ENCODE data around the gene CIAO2B. TPM values are rescaled to one million over a fixed set of nuclear protein-coding genes. Genes with fewer than 3 reads are reported as not detected.

The CIAO2B gene
- total RNA-seq, 2 experiments from 2014 or later = 195 to 204 TPM

DNA sequence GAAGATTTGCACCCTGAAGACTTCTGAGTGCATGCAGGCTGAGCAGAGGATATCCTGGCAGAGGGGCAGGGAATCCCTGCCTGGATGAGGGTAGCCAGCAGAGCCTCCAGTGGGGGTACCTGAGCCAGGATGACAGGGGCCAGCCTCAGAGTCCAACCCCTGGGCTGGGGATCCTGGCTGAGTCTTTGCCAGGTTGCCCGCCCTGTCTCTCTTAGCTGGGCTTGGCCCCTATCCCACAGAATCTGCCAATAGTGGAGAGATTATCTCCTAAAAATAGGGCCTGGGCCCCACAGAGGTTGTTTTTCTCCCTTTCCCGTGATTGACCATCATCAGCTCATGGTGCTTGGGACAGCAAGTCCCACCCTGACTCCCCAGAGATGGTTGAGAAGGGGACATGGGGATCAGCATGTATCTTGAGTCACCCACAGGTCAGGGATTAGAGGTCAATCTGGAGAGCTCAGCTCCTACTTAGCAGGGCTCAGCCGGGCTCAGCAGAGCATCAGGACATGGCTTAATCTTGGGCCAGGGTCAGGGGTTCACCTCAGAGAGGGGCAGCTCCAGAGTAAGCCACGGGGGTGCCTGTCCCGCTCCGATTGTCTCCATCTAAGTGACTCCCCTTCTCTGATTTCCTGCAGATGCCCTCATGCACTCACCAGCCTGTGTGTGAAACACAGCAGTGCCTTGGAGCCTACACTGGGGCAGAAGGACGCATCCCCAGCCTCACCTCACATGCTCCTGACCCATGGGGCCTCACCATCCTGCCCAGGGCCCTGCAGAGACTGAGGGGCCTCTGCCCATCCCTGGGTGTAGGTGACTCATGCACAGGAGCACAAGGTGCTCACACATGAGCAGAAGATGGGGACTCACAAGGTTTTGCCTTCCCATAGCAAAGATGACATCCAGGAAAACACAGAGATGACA lies 27.0 kb downstream of the CIAO2B start:
- H3K27me3 Mint-ChIP-seq = no peaks in the 10 kb centered on the region
- POLR2A ChIA-PET = no interaction called here
- CTCF ChIA-PET = interaction anchor here (1.0 kb wide), 2 partner anchors 16 to 493 kb away, joined by 3 read pairs; no protein-coding TSS in a partner anchor
- no peak overlapping the region for H3K4me3 Mint-ChIP-seq
- H3K36me3 Mint-ChIP-seq = no peaks in the 10 kb centered on the region
- no peaks in the 10 kb centered on the region for H3K9me3 Mint-ChIP-seq
- DNase-seq = no peak
- peaks cover 6% of the 10 kb centered on the region for H3K4me1 Mint-ChIP-seq (ENCODE audit: low read depth)
- H3K27ac Mint-ChIP-seq = no peak overlapping the region
- intact Hi-C loops (cut with micrococcal nuclease) = no loop called here

DNA sequence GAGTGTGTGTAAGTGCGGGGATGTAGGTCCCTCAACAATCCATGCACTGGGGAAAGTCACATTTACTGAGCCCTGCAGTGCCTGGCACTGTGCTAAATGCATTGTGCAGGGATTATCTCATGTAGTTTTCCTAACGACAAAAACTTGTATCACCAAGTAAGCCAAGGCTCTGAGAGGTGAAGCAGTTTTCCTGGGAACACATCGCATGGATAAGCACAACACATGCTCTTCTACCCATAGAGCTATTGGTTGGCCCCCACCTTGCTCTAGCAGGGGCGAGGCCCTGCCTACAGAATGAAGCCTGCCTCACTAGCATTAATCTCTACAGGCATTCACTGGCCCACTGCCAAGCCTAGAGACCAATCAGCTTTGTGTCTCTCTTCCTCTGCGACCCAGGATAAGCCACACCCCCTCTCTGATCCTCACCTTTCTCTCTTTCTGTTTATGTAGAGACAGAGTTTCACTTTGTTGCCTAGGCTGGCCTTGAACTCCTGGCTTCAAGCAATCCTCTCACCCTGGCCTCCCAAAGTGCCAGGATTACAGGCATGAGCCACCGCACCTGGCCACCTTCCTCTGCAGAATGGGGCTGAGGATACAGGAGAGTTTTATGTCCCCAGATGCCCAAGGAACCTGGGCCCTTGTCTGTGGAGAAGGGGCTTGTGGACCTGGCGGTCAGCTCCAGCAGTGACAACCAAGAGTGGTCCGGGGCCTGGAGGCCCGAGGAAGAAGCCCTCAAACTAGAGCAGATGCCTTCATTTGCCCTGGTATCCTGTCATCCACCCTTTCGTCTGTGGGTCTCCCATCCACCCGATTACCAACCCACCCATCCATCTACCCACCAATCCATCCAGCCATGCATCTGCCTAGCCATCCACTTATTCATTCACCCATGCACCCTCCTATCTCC lies 28.3 kb downstream of the CIAO2B start:
- peaks cover 6% of the 10 kb centered on the region for H3K4me1 Mint-ChIP-seq (ENCODE audit: low read depth)
- peak; percentile 66 for DNase-seq
- intact Hi-C loops (cut with micrococcal nuclease) = no loop called here
- H3K9me3 Mint-ChIP-seq = no peaks in the 10 kb centered on the region
- POLR2A ChIA-PET = no interaction called here
- H3K36me3 Mint-ChIP-seq = no peaks in the 10 kb centered on the region
- H3K27ac Mint-ChIP-seq = no peak overlapping the region
- H3K4me3 Mint-ChIP-seq = no peak overlapping the region
- no peaks in the 10 kb centered on the region for H3K27me3 Mint-ChIP-seq
- CTCF ChIA-PET = interaction anchor here (0.6 to 3.1 kb wide), 3 partner anchors 10 to 79 kb away, joined by 3 to 14 read pairs (median 3); no protein-coding TSS in a partner anchor

DNA sequence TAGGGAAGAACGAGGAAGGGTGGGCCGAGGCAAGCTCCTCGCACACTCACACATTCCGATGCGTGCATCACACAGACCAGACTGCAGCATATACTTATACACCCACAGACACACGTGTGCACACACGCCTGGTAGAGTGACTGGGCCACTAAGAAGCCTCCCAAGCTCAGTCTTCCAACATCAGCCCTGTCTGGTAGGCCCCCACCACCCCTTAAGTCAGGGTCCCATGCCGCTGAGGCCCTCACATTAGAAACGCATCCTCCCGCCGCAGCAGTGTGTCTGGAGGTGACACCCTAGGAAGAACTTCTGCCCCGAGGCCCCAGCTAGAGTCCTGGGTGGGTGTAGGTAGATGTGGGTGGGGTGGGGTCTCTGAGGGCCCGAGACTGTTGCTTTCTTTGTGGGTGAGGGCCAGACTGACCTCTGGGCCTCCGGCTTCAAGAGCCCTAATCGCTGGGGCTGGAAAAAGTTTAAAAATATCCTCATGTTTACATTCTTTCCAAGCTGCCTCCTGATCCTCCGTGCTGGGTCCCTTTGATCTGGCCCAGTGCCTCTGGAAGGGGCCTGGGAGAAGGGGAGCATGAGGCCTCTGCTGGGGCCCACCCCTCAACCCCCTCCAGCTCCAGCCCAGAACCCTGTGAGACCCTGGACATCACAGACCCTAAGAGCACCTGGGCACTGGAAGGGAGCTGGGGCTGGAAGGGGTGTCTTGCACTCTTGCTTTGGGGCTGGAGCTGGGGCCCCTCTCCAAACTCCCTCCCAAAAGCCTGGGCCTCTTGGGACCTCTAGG lies 29.2 kb downstream of the CIAO2B start:
- Mint-ChIP-seq H3K9me3 (no peaks in the 10 kb centered on the region), H3K27me3 (no peaks in the 10 kb centered on the region), H3K36me3 (no peaks in the 10 kb centered on the region), H3K27ac (no peak overlapping the region), H3K4me3 (no peak overlapping the region), H3K4me1 (ENCODE audit: low read depth) (peaks cover 6% of the 10 kb centered on the region)
- ChIA-PET CTCF (interaction anchor here (0.6 to 3.1 kb wide), 3 partner anchors 9 to 78 kb away, joined by 3 to 14 read pairs (median 3); no protein-coding TSS in a partner anchor), POLR2A (no interaction called here)
- no peak for DNase-seq
- intact Hi-C loops (cut with micrococcal nuclease) = no loop called here

DNA sequence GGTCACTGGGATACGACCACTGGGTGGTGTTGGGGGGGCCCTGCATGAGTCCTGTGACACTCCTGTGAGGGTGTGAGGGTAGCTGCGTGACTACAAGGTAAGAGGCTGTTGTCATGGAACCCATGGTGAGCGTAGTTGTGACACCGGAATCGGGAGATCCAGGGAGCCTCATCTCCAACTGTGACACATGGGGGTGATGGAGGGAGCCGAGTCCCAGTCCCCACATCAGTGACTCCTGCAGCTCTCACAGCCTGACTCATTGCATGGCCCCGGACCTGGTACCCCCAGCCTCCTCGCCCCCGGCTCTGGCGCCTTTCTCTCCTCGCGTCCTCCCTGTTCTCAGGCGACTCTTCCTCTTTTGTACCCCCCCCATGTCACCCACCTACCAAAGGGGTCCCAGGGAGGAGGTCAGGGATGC lies 29.8 kb downstream of the CIAO2B start:
- H3K4me3 Mint-ChIP-seq = no peak overlapping the region

DNA sequence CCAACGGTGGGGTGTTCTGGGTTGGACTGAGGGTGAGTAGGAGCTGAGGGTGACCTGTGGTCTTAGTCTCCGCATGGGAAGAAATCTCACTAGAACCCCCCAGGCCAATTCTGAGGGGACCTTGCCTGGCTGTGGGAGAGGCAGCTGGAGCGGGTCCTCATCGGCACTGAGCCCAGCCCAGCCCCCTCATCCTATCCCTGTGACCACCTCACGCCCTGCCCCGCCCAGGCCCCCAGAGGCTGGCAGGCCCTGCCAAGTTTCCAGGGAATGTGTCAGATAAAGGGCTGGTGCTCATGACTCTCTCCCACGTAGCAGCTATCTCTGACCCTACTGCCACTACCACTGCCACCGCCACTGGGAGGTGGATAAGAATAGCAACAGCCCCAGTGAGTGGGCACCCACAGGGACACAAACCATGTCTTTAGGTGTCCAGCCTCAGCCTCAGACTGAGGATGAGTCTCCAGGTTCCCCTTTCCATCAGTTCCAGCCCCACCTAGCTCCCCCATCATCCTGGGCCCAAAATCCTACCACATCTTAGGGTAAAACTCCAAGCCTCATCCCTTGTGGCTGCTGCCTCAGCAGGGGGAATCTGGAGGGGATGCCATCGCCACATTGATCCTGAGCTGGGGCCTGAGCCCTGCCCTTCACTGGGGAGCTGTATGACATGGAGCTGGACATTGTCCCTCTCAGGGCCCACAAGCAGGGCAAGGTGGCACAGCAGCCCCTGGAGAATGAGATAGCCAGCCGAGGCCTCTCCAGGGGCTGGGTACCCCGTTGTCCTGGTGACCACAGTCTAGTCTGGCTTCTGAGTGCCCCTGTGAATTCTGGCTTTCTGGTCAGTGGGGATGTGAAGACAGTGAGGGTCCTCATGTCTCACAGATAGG lies 30.4 kb downstream of the CIAO2B start:
- Mint-ChIP-seq H3K4me1 (ENCODE audit: low read depth) (peaks cover 6% of the 10 kb centered on the region), H3K27me3 (no peaks in the 10 kb centered on the region), H3K9me3 (no peaks in the 10 kb centered on the region), H3K27ac (no peak overlapping the region), H3K4me3 (no peak overlapping the region), H3K36me3 (no peaks in the 10 kb centered on the region)
- DNase-seq = no peak
- ChIA-PET CTCF (interaction anchor here (1.0 to 3.1 kb wide), 2 partner anchors 8 kb away, joined by 3 to 14 read pairs; no protein-coding TSS in a partner anchor), POLR2A (interaction anchor here (0.6 kb wide), 1 partner anchor 12 kb away, joined by 3 read pairs; no protein-coding TSS in a partner anchor)
- intact Hi-C loops (cut with micrococcal nuclease) = no loop called here

More for the DNA sequence above, 29.8 kb downstream of the CIAO2B start:
- DNase-seq = no peak
- no peak overlapping the region for H3K27ac Mint-ChIP-seq
- H3K27me3 Mint-ChIP-seq = no peaks in the 10 kb centered on the region
- ChIA-PET POLR2A (no interaction called here), CTCF (interaction anchor here (1.2 to 3.1 kb wide), 2 partner anchors 8 to 24 kb away, joined by 3 to 14 read pairs; no protein-coding TSS in a partner anchor)
- intact Hi-C loops (cut with micrococcal nuclease) = no loop called here
- H3K9me3 Mint-ChIP-seq = no peaks in the 10 kb centered on the region
- H3K4me1 Mint-ChIP-seq (ENCODE audit: low read depth) = peaks cover 6% of the 10 kb centered on the region
- H3K36me3 Mint-ChIP-seq = no peaks in the 10 kb centered on the region

DNA sequence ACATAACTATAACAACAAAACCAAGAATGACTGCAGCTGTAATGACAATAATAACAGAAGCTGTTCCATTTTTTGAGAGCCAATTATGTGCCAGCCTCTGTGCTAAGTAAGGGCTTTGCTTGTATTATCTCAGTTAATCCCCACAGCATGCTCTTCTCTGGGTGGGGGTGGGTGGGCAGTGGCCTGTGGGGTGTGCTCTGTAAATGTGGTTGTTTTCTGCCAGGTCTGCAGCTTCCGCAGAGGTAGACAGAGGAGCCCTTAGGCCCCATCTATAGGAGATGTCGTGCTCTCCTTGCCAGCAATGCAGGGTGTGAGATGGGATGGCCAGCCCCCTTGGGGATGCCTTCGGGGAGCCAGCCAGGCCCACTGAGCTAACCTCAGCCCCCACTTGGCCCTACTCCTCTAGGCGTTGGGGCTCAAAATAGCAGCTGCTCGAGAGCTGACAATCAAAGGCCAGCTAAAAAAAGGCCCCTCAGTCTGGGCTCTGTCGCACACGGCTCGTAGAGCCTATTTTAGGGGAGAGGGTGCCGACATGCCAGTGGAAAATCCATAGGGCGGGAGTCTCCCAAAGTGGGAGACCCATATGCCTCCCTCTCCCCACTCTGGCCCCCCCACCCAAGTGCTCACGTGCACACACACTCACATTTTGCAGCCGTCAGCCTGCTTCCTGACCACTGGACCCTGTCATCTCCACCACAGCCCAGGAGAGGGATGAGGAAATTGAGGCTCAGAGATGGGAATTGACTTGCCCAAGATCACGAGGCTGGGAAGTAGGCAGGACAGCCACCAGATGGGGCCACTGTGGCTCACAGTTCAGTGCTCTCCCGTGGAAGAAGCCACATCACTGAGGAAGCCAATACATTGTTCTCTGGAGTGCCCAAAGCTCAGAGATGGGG lies 31.3 kb downstream of the CIAO2B start:
- Mint-ChIP-seq H3K9me3 (no peaks in the 10 kb centered on the region), H3K4me3 (no peak overlapping the region), H3K4me1 (ENCODE audit: low read depth) (peaks cover 6% of the 10 kb centered on the region), H3K36me3 (no peaks in the 10 kb centered on the region), H3K27ac (no peak overlapping the region), H3K27me3 (no peaks in the 10 kb centered on the region)
- POLR2A ChIA-PET = interaction anchor here (0.6 kb wide), 1 partner anchor 11 kb away, joined by 3 read pairs; no protein-coding TSS in a partner anchor
- no peak for DNase-seq
- CTCF ChIA-PET = interaction anchor here (0.9 to 3.1 kb wide), 4 partner anchors 7 to 57 kb away, joined by 3 to 14 read pairs (median 3); no protein-coding TSS in a partner anchor
- intact Hi-C loops (cut with micrococcal nuclease) = no loop called here

DNA sequence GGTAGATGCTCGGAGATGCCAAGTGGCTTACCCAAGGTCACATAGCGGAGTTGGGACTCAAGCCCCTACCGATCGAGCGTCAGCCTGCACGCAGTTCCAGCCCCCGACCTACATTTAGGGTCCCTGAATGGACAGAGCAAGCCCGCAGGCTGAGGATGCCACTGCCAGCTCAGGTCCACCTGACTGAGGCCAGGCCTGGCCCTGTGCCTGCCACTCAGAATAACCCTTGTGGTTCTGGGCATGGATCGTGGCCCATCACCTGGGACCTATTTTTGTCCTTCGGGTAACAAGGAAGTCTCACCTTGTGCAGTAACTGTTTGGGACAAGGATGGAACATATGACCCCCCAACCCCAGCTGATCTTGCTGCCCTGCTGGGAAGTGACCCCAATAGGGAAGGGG lies 32.6 kb downstream of the CIAO2B start:
- ChIA-PET CTCF (interaction anchor here (1.1 kb wide), 1 partner anchor 254 kb away, joined by 3 read pairs; no protein-coding TSS in a partner anchor), POLR2A (no interaction called here)
- Mint-ChIP-seq H3K9me3 (no peaks in the 10 kb centered on the region), H3K27ac (no peak overlapping the region), H3K27me3 (no peaks in the 10 kb centered on the region), H3K4me3 (no peak overlapping the region), H3K4me1 (ENCODE audit: low read depth) (peaks cover 6% of the 10 kb centered on the region), H3K36me3 (no peaks in the 10 kb centered on the region)
- DNase-seq = no peak
- intact Hi-C loops (cut with micrococcal nuclease) = no loop called here

DNA sequence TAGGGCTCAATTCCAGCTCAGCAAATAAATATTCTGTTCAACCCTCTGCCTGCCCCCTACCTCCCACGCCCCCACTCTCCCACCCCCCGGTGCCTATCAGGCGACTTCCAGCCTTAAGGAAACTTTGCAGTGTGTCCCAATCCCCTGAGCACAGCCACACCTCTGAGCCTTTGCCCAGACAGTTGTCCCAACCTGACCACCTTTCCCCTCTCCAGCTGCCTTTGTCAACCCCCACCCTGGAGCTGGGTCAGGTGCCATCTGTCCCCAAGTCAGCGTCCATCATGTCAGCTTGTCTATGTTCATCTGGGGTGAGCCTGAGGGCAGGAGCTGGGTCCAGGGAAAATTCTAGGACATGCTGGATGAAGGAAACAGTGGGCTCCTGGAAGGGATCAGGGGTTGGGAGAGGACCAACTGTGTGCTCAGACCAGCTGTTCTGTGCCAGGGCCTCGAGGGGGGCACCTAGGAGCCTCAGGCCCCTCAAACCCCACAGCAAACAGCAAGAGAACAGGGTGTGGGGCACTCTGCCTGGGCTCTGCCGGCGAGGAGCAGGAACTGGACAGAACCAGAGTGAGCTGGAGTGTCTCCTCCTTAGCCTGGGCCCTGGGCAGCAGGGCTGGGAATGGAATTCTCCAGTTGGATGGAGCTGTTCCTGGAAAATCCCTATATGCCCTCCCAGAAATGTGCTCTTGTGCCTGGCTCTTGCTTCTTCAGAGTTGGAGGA lies 33.3 kb downstream of the CIAO2B start:
- H3K9me3 Mint-ChIP-seq = no peaks in the 10 kb centered on the region

DNA sequence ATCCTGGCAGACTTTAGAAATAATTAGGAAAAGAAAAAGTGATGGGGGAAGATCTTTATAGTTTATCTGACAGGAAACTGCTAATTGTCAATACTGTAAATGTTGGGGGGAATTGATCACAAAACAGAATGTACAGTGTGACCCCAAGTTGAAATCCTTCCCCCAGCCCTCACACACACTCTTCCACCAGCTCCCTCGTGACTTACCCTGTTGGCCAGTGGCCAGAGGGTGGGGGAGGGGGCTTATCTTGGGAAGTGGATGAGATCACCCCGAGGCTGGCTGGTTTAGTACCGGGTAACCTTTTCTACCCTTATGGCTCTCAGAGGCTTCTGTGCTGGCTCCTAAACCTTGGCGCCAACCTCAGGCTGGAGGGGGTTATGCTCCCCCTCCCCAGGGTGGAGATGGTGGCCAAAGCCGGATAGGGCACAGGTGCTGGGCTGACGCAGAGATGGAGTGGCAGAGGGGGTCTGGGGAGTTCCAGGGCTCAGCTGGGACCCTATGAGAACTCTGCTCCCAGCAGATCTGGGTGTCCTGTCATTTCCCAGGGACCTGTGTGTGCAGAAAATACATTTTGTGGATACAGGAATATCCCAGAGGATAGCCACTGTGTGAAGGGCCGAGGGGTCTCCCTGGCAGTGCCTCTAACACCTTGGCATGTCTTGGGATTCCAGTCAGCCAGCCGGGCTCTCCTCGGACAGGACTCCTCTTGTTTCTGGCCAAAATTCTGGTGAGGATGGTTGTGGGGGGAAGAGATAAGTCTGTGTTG lies 34.1 kb downstream of the CIAO2B start:
- ChIA-PET CTCF (interaction anchor here (0.6 to 1.1 kb wide), 2 partner anchors 37 to 255 kb away, joined by 3 read pairs; no protein-coding TSS in a partner anchor), POLR2A (no interaction called here)
- Mint-ChIP-seq H3K36me3 (no peaks in the 10 kb centered on the region), H3K27ac (no peak overlapping the region), H3K9me3 (no peaks in the 10 kb centered on the region), H3K4me1 (ENCODE audit: low read depth) (no peaks in the 10 kb centered on the region), H3K27me3 (no peaks in the 10 kb centered on the region), H3K4me3 (no peak overlapping the region)
- no peak for DNase-seq
- intact Hi-C loops (cut with micrococcal nuclease) = no loop called here

More for the DNA sequence above, 33.3 kb downstream of the CIAO2B start:
- no peaks in the 10 kb centered on the region for H3K27me3 Mint-ChIP-seq
- no peak overlapping the region for H3K4me3 Mint-ChIP-seq
- no peaks in the 10 kb centered on the region for H3K36me3 Mint-ChIP-seq
- intact Hi-C loops (cut with micrococcal nuclease) = no loop called here
- POLR2A ChIA-PET = no interaction called here
- peaks cover 2% of the 10 kb centered on the region for H3K4me1 Mint-ChIP-seq (ENCODE audit: low read depth)
- CTCF ChIA-PET = interaction anchor here (0.6 to 1.1 kb wide), 2 partner anchors 37 to 254 kb away, joined by 3 read pairs; no protein-coding TSS in a partner anchor
- no peak overlapping the region for H3K27ac Mint-ChIP-seq
- DNase-seq = no peak
